ENCODE measurements around the gene SLC6A11. TPM values are rescaled to one million over a fixed set of nuclear protein-coding genes. Genes with fewer than 3 reads are reported as not detected.
A peak's percentile ranks its signal among the peaks of the same experiment; 100 is the strongest.

SLC6A11 gene
- total RNA-seq, 4 donors from 2014 or later: 0.05 TPM; not detected in 3

DNA sequence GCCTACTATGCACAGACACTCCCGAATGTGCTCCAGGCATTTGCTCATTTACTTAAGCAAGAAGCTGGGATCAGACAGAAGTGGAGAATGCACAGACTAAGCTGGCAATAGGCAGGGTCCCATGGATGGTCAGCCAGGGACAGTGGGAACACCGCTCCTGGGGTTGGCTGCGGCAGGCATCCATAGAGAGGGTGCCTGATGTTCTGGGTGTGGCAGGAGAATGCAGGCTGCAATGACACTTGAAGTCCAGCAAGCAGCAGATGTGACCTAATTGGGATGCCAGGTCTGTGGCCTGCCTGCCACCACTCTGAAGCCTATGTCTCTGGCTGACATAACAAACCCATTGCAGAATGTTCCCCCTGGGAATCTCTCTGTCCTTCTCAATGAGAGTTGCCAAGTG, 40.2 kb upstream of the SLC6A11 start:
- WGBS, 2 donors (ENCODE audit: low coverage in 1 of 2): 60 to 75% methylated on average over 1 of the region's 3 CpGs
- H3K36me3 ChIP-seq: no peaks in the 10 kb centered on the region
- H3K9me3 ChIP-seq: peaks cover 0 to 12% (median 0%) of the 10 kb centered on the region in 3 donors
- H3K4me3 ChIP-seq: no peak overlapping the region
- no peak overlapping the region for H3K27ac ChIP-seq
- H3K4me1 ChIP-seq: no peaks in the 10 kb centered on the region
- H3K27me3 ChIP-seq: peaks cover 79% of the 10 kb centered on the region
- TF ChIP-seq POLR2A (IDR thresholded peaks at IDR 0.05) (no peak), POLR2AphosphoS5 (IDR thresholded peaks at IDR 0.05) (no peak), EP300 (IDR thresholded peaks at IDR 0.05) (no peak)
- TF ChIP-seq, protein P1, sequence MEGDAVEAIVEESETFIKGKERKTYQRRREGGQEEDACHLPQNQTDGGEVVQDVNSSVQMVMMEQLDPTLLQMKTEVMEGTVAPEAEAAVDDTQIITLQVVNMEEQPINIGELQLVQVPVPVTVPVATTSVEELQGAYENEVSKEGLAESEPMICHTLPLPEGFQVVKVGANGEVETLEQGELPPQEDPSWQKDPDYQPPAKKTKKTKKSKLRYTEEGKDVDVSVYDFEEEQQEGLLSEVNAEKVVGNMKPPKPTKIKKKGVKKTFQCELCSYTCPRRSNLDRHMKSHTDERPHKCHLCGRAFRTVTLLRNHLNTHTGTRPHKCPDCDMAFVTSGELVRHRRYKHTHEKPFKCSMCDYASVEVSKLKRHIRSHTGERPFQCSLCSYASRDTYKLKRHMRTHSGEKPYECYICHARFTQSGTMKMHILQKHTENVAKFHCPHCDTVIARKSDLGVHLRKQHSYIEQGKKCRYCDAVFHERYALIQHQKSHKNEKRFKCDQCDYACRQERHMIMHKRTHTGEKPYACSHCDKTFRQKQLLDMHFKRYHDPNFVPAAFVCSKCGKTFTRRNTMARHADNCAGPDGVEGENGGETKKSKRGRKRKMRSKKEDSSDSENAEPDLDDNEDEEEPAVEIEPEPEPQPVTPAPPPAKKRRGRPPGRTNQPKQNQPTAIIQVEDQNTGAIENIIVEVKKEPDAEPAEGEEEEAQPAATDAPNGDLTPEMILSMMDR (IDR thresholded peaks at IDR 0.05): no peak
- ATAC-seq: no peak

DNA sequence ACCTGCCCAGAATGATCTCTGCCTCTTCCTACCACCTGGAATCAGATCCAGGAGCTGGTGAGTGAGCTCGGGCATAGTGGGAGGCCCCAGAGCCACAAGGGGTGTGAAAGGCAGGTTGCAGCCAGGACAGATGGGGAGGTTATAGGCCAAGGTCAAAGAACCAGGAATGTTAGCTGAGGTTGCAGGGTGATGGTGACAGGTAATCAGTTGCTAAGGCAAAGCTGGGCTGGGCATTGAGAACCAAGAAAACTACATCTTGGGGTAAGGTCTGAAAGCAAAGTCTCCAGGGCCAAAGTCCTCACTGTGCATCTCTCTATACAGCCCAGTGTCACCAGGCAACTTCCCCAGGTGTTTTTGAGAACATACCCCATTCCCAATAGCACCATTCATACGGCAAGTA, 38.4 kb upstream of the SLC6A11 start:
- 57 to 64% methylated on average over 2 of the region's 2 CpGs for WGBS, 2 donors (ENCODE audit: low coverage in 1 of 2)
- H3K9me3 ChIP-seq: peaks cover 0 to 12% (median 0%) of the 10 kb centered on the region in 3 donors
- peaks cover 66% of the 10 kb centered on the region for H3K27me3 ChIP-seq
- no peaks in the 10 kb centered on the region for H3K4me1 ChIP-seq
- no peak for ATAC-seq
- no peaks in the 10 kb centered on the region for H3K36me3 ChIP-seq
- no peak overlapping the region for H3K27ac ChIP-seq
- no peak overlapping the region for H3K4me3 ChIP-seq
- TF ChIP-seq EP300 (IDR thresholded peaks at IDR 0.05): no peak
- TF ChIP-seq, protein P1 (IDR thresholded peaks at IDR 0.05): no peak
- no peak for TF ChIP-seq POLR2A (IDR thresholded peaks at IDR 0.05)
- no peak for TF ChIP-seq POLR2AphosphoS5 (IDR thresholded peaks at IDR 0.05)

DNA sequence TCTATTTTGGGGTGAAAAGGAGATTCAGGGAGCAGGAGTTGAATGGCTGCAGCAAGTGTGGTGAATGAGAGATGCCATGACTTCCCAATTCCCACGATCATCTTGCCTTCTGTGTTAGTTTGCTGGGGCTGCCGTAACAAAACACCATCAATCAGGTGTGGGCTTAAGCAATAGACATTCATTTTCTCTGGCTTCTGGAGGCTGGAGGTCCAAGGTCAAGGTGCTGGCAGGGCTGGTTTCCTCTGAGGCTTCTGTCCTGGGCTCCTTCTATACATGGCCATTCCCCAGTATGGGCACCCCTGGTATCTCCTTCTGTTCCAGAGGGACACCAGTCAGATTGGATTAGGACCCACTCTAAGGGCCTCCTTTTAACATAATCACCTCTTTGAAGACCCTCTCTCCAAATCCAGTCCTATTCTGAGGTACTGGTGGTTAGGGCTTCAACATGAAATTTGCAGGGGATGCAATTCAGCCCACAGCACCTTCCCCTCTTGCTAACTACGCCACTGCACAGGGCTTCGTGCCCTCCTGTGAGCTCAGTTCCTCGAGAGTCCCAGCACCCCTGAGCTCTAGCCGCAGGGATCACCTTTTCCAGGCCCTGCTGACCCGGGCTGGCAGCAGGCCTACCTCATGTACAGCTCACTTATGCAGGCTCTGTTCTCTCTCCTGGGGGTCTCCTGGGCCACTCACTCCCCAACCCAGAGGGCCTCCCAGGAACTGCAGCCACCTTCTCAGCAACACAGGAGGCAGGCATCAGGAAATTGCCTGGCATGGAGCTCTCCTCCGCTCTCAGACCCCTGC, 37.3 kb upstream of the SLC6A11 start:
- Histone ChIP-seq H3K27me3 (peaks cover 64% of the 10 kb centered on the region), H3K4me1 (no peaks in the 10 kb centered on the region), H3K27ac (no peak overlapping the region), H3K9me3 (peaks cover 0 to 3% (median 0%) of the 10 kb centered on the region in 3 donors), H3K36me3 (no peaks in the 10 kb centered on the region), H3K4me3 (no peak overlapping the region)
- no peak for ATAC-seq
- TF ChIP-seq, protein P1 (IDR thresholded peaks at IDR 0.05): no peak
- TF ChIP-seq EP300 (IDR thresholded peaks at IDR 0.05) (no peak), POLR2A (IDR thresholded peaks at IDR 0.05) (no peak), POLR2AphosphoS5 (IDR thresholded peaks at IDR 0.05) (no peak)
- WGBS, 2 donors (ENCODE audit: low coverage in 1 of 2): 53 to 64% methylated on average over 2 of the region's 8 CpGs

DNA sequence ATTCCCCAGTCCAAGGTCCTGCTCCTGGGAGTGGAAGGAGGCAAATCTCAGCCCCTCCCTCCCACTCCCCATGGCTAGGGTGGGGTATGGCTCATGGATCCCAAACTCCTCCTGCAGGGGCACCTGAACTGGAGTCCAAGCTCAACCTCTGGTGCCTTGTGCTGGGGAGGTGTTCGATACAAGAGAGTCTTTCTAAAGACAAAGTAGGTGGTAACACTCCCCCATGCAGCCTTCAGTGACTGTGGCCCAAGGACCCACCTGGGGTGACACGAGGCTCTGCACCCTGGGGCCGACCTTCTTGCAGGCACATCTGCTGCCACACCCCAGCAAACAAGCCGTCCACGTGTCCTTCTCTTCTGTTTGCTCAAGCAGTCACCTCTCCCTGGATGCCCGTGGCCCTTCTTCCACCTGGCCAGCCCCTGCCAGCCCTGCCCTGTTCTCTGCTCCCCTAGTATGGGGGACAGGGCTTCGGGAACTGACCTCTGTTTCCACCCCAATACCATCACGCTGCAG, 36.7 kb upstream of the SLC6A11 start:
- no peaks in the 10 kb centered on the region for H3K36me3 ChIP-seq
- TF ChIP-seq POLR2AphosphoS5 (IDR thresholded peaks at IDR 0.05): no peak
- TF ChIP-seq EP300 (IDR thresholded peaks at IDR 0.05): no peak
- TF ChIP-seq, protein P1 (IDR thresholded peaks at IDR 0.05): no peak
- TF ChIP-seq POLR2A (IDR thresholded peaks at IDR 0.05): no peak
- no peaks in the 10 kb centered on the region for H3K4me1 ChIP-seq
- no peak overlapping the region for H3K27ac ChIP-seq
- ATAC-seq: peak; percentile 22
- WGBS, 2 donors (ENCODE audit: low coverage in 1 of 2): 80% methylated on average over 4 to 5 of the region's 8 CpGs
- no peaks in the 10 kb centered on the region for H3K9me3 ChIP-seq
- no peak overlapping the region for H3K4me3 ChIP-seq
- H3K27me3 ChIP-seq: peaks cover 63% of the 10 kb centered on the region

DNA sequence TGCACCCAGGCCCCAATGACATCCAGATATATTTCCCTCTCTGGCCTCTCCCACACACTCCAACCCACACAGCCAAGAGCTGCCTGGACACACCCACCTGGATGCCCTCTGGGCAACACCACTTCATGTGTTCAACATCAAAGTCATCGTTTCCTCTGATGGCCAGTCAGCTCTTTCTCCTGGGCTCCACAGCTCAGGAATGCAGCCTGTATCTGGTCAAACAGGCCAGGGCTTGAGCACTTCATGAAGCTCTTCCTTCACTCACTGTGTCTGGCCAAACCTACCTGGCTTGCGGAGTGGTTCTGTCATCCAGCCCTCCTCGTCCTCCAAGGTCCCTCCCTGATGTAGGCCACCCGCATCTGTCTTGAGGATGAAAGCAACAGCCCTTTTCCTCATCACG, 35.8 kb upstream of the SLC6A11 start:
- TF ChIP-seq POLR2AphosphoS5 (IDR thresholded peaks at IDR 0.05) (no peak), POLR2A (IDR thresholded peaks at IDR 0.05) (no peak), EP300 (IDR thresholded peaks at IDR 0.05) (no peak)
- TF ChIP-seq, protein P1 (IDR thresholded peaks at IDR 0.05): no peak
- H3K4me3 ChIP-seq: no peak overlapping the region
- no peak for ATAC-seq
- no peak overlapping the region for H3K27ac ChIP-seq
- no peaks in the 10 kb centered on the region for H3K4me1 ChIP-seq
- H3K36me3 ChIP-seq: no peaks in the 10 kb centered on the region
- H3K9me3 ChIP-seq: no peaks in the 10 kb centered on the region
- H3K27me3 ChIP-seq: peaks cover 63% of the 10 kb centered on the region
- WGBS, 2 donors (ENCODE audit: low coverage in 1 of 2): 45 to 70% methylated on average over 2 to 5 of the region's 5 CpGs

Measured in gastroesophageal sphincter (tissue), 4 donors.